ENCODE results near the gene CACNA1C. TPM values are rescaled to one million over a fixed set of nuclear protein-coding genes. Genes with fewer than 3 reads are reported as not detected.

CACNA1C gene
- total RNA-seq, 8 experiments from 2014 or later, result 0.97 to 36.4 (median 5.1) TPM

GRCh38 chr12:2017546-2018337 is 35.0 kb upstream of the CACNA1C start:
- Histone ChIP-seq H3K4me1 (replicated peaks in 1 of 2) (peaks cover 30 to 36% of the 10 kb centered on the region in 2 donors), H3K27ac (peak overlapping the region in 1 of 2 donors; percentile 4), H3K4me3 (no peak overlapping the region)
- peak in 5 of 8 experiments; percentile 24 to 70 (median 61) for ATAC-seq (replicated peaks in 6 of 8)
- WGBS, 10 experiments, result 7 to 79% (median 48%) methylated on average over 2 to 12 of the region's 12 CpGs
- in situ Hi-C loops (cut with MboI; ENCODE audit: low pct_unique_long_range_greater_than_20kb in 2 of 9, low sequenced_read_pairs in 9 of 9, unreplicated experiment in 9 of 9), result no loop called here

DNA sequence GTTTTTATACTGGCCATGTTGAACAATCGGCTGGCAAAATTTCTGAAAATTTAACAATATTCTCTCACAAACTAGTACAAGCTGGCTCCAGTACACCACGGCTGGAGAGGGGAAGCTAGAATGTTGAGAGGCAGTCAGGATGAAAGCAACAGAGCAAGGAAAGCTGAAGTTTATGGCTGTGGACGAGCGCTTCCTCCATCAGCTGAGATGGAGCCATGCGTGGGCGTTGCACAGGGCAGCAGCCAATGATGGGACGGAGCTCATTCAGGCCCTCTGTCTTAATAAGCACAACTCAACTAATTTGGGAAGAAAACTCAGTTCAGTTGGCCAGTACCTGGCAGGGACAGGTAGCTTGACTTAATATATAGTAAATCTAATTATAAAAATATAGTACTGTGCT is 34.4 kb upstream of the CACNA1C start:
- H3K27ac ChIP-seq, result peak overlapping the region in 1 of 2 donors; percentile 4
- peaks cover 24 to 29% of the 10 kb centered on the region in 2 donors for H3K4me1 ChIP-seq (replicated peaks in 1 of 2)
- H3K4me3 ChIP-seq, result no peak overlapping the region
- ATAC-seq (replicated peaks in 6 of 8), result no peak
- WGBS, 10 experiments, result 64 to 100% (median 91%) methylated on average over 1 to 7 of the region's 7 CpGs; no CpG with 5 or more reads in 1 of the 10 experiments
- in situ Hi-C loops (cut with MboI; ENCODE audit: low pct_unique_long_range_greater_than_20kb in 2 of 9, low sequenced_read_pairs in 9 of 9, unreplicated experiment in 9 of 9), result no loop called here

GRCh38 chr12:2019126-2019525 is 33.7 kb upstream of the CACNA1C start:
- 20 to 50% (median 33%) methylated on average over 1 to 2 of the region's 2 CpGs; no CpG with 5 or more reads in 7 of the 10 experiments for WGBS, 10 experiments
- no peak overlapping the region for H3K4me3 ChIP-seq
- H3K4me1 ChIP-seq (replicated peaks in 1 of 2), result peaks cover 16 to 22% of the 10 kb centered on the region in 2 donors
- in situ Hi-C loops (cut with MboI; ENCODE audit: low pct_unique_long_range_greater_than_20kb in 2 of 9, low sequenced_read_pairs in 9 of 9, unreplicated experiment in 9 of 9), result no loop called here
- no peak overlapping the region for H3K27ac ChIP-seq
- ATAC-seq (replicated peaks in 6 of 8), result no peak

GRCh38 chr12:2020511-2020910 is 32.3 kb upstream of the CACNA1C start:
- Histone ChIP-seq H3K4me1 (replicated peaks in 1 of 2) (peaks cover 12 to 13% of the 10 kb centered on the region in 2 donors), H3K4me3 (no peak overlapping the region), H3K27ac (no peak overlapping the region)
- in situ Hi-C loops (cut with MboI; ENCODE audit: low pct_unique_long_range_greater_than_20kb in 2 of 9, low sequenced_read_pairs in 9 of 9, unreplicated experiment in 9 of 9), result no loop called here
- ATAC-seq (replicated peaks in 6 of 8), result no peak
- 60 to 100% (median 86%) methylated on average over 1 to 3 of the region's 3 CpGs; no CpG with 5 or more reads in 1 of the 10 experiments for WGBS, 10 experiments

DNA sequence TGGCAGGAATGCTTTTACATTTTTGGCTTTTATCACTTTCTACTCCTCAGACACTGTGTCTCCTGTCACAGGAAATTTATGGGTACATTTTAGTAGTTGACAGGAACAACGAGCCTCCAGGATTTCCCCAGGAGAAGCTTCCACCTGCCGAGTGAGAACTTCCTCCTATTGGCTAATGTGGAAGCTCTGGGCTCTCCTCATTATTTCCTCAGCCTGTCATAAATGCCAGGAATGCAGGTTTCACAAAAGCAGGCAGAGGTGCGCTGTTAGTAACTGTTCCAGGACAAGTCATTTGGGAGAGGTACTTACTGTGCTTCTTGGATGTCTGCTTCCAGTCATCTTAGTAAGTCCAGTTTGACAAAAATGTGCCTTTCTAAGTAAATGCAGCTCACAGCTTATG is 29.4 kb upstream of the CACNA1C start:
- 3 to 100% (median 68%) methylated on average over 1 to 3 of the region's 3 CpGs; no CpG with 5 or more reads in 4 of the 10 experiments for WGBS, 10 experiments
- ATAC-seq (replicated peaks in 6 of 8), result no peak

DNA sequence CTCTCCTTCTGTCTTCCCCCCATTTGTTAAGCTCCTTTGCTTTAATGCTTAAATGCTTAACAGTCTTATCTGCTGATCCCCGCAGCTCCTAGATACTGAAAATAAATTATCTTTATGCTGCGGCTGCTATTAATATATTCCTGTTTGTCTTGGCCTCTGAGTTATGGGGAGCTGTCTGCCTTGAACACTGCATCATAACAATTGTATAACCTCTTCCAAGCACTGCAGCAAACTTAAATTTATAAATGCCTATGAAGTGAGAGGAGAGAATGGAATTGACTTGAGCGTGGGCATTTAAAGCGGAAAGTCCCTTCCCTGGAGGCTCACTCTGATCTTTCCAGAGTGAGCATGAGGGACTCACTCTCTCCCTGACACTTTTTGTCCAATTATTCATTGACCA is 25.4 kb upstream of the CACNA1C start:
- in situ Hi-C loops (cut with MboI; ENCODE audit: low pct_unique_long_range_greater_than_20kb in 2 of 9, low sequenced_read_pairs in 9 of 9, unreplicated experiment in 9 of 9), result no loop called here
- peak in 5 of 8 experiments; percentile 25 to 75 (median 54) for ATAC-seq (replicated peaks in 6 of 8)
- no peak overlapping the region for H3K4me3 ChIP-seq

More for the DNA sequence above, 29.4 kb upstream of the CACNA1C start:
- in situ Hi-C loops (cut with MboI; ENCODE audit: low pct_unique_long_range_greater_than_20kb in 2 of 9, low sequenced_read_pairs in 9 of 9, unreplicated experiment in 9 of 9), result no loop called here
- H3K4me1 ChIP-seq (replicated peaks in 1 of 2), result peaks cover 8 to 24% of the 10 kb centered on the region in 2 donors
- no peak overlapping the region for H3K27ac ChIP-seq
- H3K4me3 ChIP-seq, result no peak overlapping the region

GRCh38 chr12:2029851-2030250 is 22.9 kb upstream of the CACNA1C start:
- ATAC-seq (replicated peaks in 6 of 8), result no peak
- in situ Hi-C loops (cut with MboI; ENCODE audit: low pct_unique_long_range_greater_than_20kb in 2 of 9, low sequenced_read_pairs in 9 of 9, unreplicated experiment in 9 of 9), result no loop called here
- 43 to 100% (median 94%) methylated on average over 1 to 3 of the region's 3 CpGs; no CpG with 5 or more reads in 5 of the 10 experiments for WGBS, 10 experiments
- Histone ChIP-seq H3K4me1 (replicated peaks in 1 of 2) (peaks cover 6 to 34% of the 10 kb centered on the region in 2 donors), H3K4me3 (no peak overlapping the region), H3K27ac (no peak overlapping the region)

More for the DNA sequence above, 25.4 kb upstream of the CACNA1C start:
- Histone ChIP-seq H3K4me1 (replicated peaks in 1 of 2) (peaks cover 6 to 29% of the 10 kb centered on the region in 2 donors), H3K27ac (no peak overlapping the region)
- WGBS, 10 experiments, result 33 to 96% (median 58%) methylated on average over 1 to 4 of the region's 4 CpGs; no CpG with 5 or more reads in 1 of the 10 experiments

DNA sequence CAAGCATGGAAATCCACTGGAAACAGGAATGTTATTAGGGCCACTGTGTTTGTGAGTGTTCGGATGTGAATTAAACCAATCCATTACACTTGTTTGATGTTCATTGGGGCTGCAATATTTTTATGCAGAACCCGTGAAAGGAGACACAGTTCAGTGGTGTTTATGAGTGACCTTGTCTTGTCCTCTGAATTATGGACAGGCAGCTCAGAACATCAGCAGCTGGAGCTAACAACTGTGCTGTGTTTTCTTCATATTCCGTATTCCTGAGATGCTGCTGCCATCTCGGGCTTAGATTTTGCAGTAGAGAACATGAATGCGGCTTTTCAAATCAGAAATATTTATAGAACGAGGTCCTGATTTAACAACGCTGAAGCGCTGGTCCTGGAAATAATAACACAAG is 20.3 kb upstream of the CACNA1C start:
- H3K4me3 ChIP-seq, result no peak overlapping the region
- in situ Hi-C loops (cut with MboI; ENCODE audit: low pct_unique_long_range_greater_than_20kb in 2 of 9, low sequenced_read_pairs in 9 of 9, unreplicated experiment in 9 of 9), result no loop called here
- peak in 3 of 8 experiments; percentile 19 to 57 (median 26) for ATAC-seq (replicated peaks in 6 of 8)
- H3K4me1 ChIP-seq (replicated peaks in 1 of 2), result peaks cover 4 to 16% of the 10 kb centered on the region in 2 donors
- WGBS, 10 experiments, result 20 to 96% (median 75%) methylated on average over 1 to 8 of the region's 8 CpGs; no CpG with 5 or more reads in 1 of the 10 experiments
- no peak overlapping the region for H3K27ac ChIP-seq

DNA sequence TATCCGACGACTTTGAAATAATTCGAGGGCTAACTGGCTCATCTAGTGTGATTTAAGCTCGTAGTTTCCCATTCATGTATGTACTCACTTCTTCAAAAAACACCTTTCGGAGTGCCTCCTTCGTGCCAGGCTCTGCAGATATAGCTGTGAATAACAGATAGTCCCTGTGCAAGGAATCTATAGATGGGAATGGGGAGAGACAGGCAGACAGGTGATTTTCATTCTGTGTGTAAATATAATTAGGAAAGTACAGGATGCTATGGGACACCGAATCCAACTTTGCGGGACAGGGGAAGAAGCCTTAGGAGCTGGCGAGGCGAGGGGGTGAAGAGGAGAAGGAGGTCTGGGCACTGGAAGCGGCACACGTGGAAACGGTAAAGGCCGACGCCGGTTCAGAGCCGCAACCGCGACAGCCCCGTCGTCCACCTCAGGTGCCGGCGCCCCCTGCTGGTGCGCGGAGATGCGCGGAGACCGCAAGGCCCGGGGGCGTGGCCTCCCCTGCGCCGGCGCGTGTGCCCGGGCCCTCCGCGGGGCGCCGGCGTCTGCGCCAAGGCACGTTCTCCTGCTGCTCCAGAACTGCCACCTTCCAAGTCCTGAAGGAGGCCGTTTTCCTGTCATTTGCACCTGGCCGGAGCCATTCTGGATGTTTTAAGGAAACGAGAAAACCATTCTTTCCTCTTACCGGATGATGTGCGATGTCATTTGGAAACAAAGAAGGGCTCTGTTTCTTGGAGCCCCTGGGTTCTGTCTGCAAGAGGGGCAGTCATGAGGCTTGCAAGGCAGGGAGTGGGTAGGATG is 18.0 kb upstream of the CACNA1C start:
- 7 to 81% (median 36%) methylated on average over 3 to 31 of the region's 47 CpGs; no CpG with 5 or more reads in 2 of the 10 experiments for WGBS, 10 experiments
- peak overlapping the region; percentile 10 to 28 (median 16) for H3K4me3 ChIP-seq

GRCh38 chr12:2035431-2036055 is 17.2 kb upstream of the CACNA1C start:
- Histone ChIP-seq H3K4me1 (replicated peaks in 1 of 2) (peaks cover 4 to 13% of the 10 kb centered on the region in 2 donors), H3K27ac (no peak overlapping the region), H3K4me3 (peak overlapping the region in 2 of 5 donors; percentile 24 to 28)
- ATAC-seq (replicated peaks in 6 of 8), result peak in 5 of 8 experiments; percentile 8 to 38 (median 23)
- 0 to 94% (median 59%) methylated on average over 1 to 13 of the region's 15 CpGs for WGBS, 10 experiments
- in situ Hi-C loops (cut with MboI; ENCODE audit: low pct_unique_long_range_greater_than_20kb in 2 of 9, low sequenced_read_pairs in 9 of 9, unreplicated experiment in 9 of 9), result no loop called here

More for the DNA sequence above, 18.0 kb upstream of the CACNA1C start:
- peak; percentile 94 to 99 (median 98) for ATAC-seq (replicated peaks in 6 of 8)
- Histone ChIP-seq H3K4me1 (replicated peaks in 1 of 2) (peaks cover 4 to 13% of the 10 kb centered on the region in 2 donors), H3K27ac (no peak overlapping the region)
- in situ Hi-C loops (cut with MboI; ENCODE audit: low pct_unique_long_range_greater_than_20kb in 2 of 9, low sequenced_read_pairs in 9 of 9, unreplicated experiment in 9 of 9), result no loop called here

- peaks cover 0 to 4% of the 10 kb centered on the region in 2 donors for H3K4me1 ChIP-seq (replicated peaks in 1 of 2)
- H3K4me3 ChIP-seq, result no peak overlapping the region
- in situ Hi-C loops (cut with MboI; ENCODE audit: low pct_unique_long_range_greater_than_20kb in 2 of 9, low sequenced_read_pairs in 9 of 9, unreplicated experiment in 9 of 9), result no loop called here
- no peak overlapping the region for H3K27ac ChIP-seq
- ATAC-seq (replicated peaks in 6 of 8), result no peak
These were observed 13.8 kb upstream of the CACNA1C start for GRCh38 chr12:2039034-2039433.

GRCh38 chr12:2043054-2043453 is 9.7 kb upstream of the CACNA1C start:
- Histone ChIP-seq H3K4me3 (no peak overlapping the region), H3K4me1 (replicated peaks in 1 of 2) (no peaks in the 10 kb centered on the region), H3K27ac (no peak overlapping the region)
- ATAC-seq (replicated peaks in 6 of 8), result peak in 3 of 8 experiments; percentile 78 to 96 (median 91)
- in situ Hi-C loops (cut with MboI; ENCODE audit: low pct_unique_long_range_greater_than_20kb in 2 of 9, low sequenced_read_pairs in 9 of 9, unreplicated experiment in 9 of 9), result loop anchor here in 1 of 9 experiments (10.0 kb wide), 1 partner anchor 242 kb away; no protein-coding TSS in a partner anchor
- WGBS, 10 experiments, result 0 to 100% (median 83%) methylated on average over 1 to 2 of the region's 2 CpGs; no CpG with 5 or more reads in 2 of the 10 experiments
